B cell (primary cell): ENCODE measurements around the gene DIP2B.

Experiments used
- EZH2 ChIP-seq: IDR thresholded peaks from 2 replicates; pipeline ENCODE4 v1.6.1; 2012; ENCODE audit warnings: borderline replicate concordance, low read depth, mild to moderate bottlenecking, moderate library complexity, low read length; ENCODE audit not compliant: insufficient read depth, poor library complexity, severe bottlenecking
- TF ChIP-seq, protein P1 (sequence below): fragments of 200-600 bp; IDR thresholded peaks from one replicate; pipeline ENCODE4 v1.8.0; 2022; ENCODE audit warnings: antibody characterized with exemption, mild to moderate bottlenecking

DNA sequence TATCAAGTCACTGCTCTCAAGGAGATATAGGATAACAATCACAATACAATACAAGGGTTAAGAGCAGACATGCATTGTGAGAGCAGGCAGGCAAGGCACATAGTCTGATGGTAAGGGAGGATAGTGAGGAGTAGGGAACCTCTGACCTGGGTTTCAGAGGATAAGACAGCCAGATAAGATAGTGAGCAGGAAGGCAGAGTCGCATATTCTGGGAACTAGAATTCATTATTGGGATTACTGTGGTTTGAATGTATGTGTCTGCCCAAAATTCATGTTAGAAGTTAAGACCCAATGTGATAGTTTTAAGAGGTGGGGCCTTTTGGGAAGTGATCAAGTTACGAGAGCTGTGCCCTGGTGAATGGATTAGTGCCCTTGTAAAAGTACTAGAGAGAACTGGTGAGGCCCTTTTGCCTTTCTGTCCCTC lies 244.7 kb downstream of the DIP2B start:
- TF ChIP-seq, protein P1, sequence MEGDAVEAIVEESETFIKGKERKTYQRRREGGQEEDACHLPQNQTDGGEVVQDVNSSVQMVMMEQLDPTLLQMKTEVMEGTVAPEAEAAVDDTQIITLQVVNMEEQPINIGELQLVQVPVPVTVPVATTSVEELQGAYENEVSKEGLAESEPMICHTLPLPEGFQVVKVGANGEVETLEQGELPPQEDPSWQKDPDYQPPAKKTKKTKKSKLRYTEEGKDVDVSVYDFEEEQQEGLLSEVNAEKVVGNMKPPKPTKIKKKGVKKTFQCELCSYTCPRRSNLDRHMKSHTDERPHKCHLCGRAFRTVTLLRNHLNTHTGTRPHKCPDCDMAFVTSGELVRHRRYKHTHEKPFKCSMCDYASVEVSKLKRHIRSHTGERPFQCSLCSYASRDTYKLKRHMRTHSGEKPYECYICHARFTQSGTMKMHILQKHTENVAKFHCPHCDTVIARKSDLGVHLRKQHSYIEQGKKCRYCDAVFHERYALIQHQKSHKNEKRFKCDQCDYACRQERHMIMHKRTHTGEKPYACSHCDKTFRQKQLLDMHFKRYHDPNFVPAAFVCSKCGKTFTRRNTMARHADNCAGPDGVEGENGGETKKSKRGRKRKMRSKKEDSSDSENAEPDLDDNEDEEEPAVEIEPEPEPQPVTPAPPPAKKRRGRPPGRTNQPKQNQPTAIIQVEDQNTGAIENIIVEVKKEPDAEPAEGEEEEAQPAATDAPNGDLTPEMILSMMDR = no peak
- TF ChIP-seq EZH2 = no peak
